HG02884 (cell line): ENCODE data around the gene GTF2IRD1.
"Not testable (repeated sequence)": the region's sequence is repeated elsewhere in the genome, so short reads cannot be mapped to it uniquely, and the experiment has no call there.

ENCODE experiments used
- ATAC-seq: cut with Tn5 transposase; IDR thresholded peaks from one replicate; pipeline ENCODE4 v1.9.1; 2021; ENCODE audit warnings: mild to moderate bottlenecking, moderate library complexity; ENCODE audit not compliant: unreplicated experiment

The GTF2IRD1 gene

GRCh38 chr7:74485611-74486010 is 31.9 kb downstream of the GTF2IRD1 start:
- no peak for ATAC-seq

GRCh38 chr7:74488518-74489030 is 34.9 kb downstream of the GTF2IRD1 start:
- not testable (repeated sequence) for ATAC-seq

GRCh38 chr7:74489997-74490945 is 36.6 kb downstream of the GTF2IRD1 start:
- ATAC-seq, result no peak

- not testable (repeated sequence) for ATAC-seq
These were observed 37.8 kb downstream of the GTF2IRD1 start for GRCh38 chr7:74491490-74491889.

GRCh38 chr7:74493295-74493694 is 39.6 kb downstream of the GTF2IRD1 start:
- no peak for ATAC-seq

- ATAC-seq, result no peak
These were observed 40.4 kb downstream of the GTF2IRD1 start for GRCh38 chr7:74494076-74494548.

- no peak for ATAC-seq
These were observed 41.7 kb downstream of the GTF2IRD1 start for GRCh38 chr7:74495112-74496086.

GRCh38 chr7:74496272-74496671 is 42.6 kb downstream of the GTF2IRD1 start:
- ATAC-seq, result no peak

GRCh38 chr7:74496773-74497172 is 43.1 kb downstream of the GTF2IRD1 start:
- not testable (repeated sequence) for ATAC-seq

GRCh38 chr7:74498354-74498753 is 44.6 kb downstream of the GTF2IRD1 start:
- ATAC-seq, result no peak

GRCh38 chr7:74498996-74499834 is 45.5 kb downstream of the GTF2IRD1 start:
- no peak for ATAC-seq

- ATAC-seq, result no peak
These were observed 46.2 kb downstream of the GTF2IRD1 start for GRCh38 chr7:74499835-74500388.

GRCh38 chr7:74501298-74501697 is 47.6 kb downstream of the GTF2IRD1 start:
- no peak for ATAC-seq

GRCh38 chr7:74502216-74502891 is 48.6 kb downstream of the GTF2IRD1 start:
- no peak for ATAC-seq

- no peak for ATAC-seq
These were observed 49.4 kb downstream of the GTF2IRD1 start for GRCh38 chr7:74503061-74503460.

- no peak for ATAC-seq
These were observed 50.2 kb downstream of the GTF2IRD1 start for GRCh38 chr7:74503943-74504342.

- ATAC-seq, result no peak
These were observed 52.0 kb downstream of the GTF2IRD1 start for GRCh38 chr7:74505471-74506324.

GRCh38 chr7:74506325-74506724 is 52.6 kb downstream of the GTF2IRD1 start:
- ATAC-seq, result no peak
